ENCODE results near the gene OTOP1.

- TF ChIP-seq POLR2A (IDR thresholded peaks at IDR 0.05) = no peak
- no peak for TF ChIP-seq CTCF (IDR thresholded peaks at IDR 0.05)
Observed at GRCh38 chr4:4245172-4245571, 18.4 kb upstream of the OTOP1 start.
